ENCODE measurements around the gene FDX1. TPM values are rescaled to one million over a fixed set of nuclear protein-coding genes. Genes with fewer than 3 reads are reported as not detected.

FDX1 gene
- total and polyA plus RNA-seq, 2 of the 8 experiments (the other 6 are each of a cell fraction or from before 2014, with no cell fraction given) = 3.7 to 9.6 TPM

DNA sequence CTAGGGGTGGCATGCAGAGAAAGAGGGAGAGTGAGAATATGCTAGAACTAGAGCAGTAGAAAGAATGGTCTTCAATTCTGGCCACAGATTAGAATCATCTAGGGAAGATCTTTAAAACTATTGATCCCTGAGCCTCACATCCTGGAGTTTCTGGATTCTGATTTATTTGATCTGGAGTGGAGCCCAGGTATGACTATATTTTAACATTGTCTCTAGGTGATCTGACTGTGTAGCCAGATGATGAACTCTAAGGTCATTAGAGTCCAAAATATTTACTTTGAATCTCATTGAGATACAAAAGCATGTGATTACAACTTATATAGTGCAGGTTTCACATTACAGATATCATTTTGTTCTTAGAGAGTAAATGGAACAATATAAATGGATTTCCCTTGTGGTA is 79.7 kb downstream of the FDX1 start:
- FAIRE-seq = no peak
- no peak overlapping the region for H4K5ac ChIP-seq (ENCODE audit: insufficient read length, low read depth, low read length)

More for the DNA sequence above, 79.7 kb downstream of the FDX1 start:
- Histone ChIP-seq H3K9ac (replicated peaks in 1 of 4; ENCODE audit: extremely low read depth in 1 of 4, low read depth in 3 of 4, low read length in 3 of 4) (no peak overlapping the region), H3K36me3 (ENCODE audit: control insufficient read depth in 2 of 4, insufficient read depth in 4 of 4, low read length in 3 of 4) (no peaks in the 10 kb centered on the region; a peak in 1 of 8 replicates), H3K9me3 (ENCODE audit: insufficient read depth in 2 of 2, low read depth in 1 of 2, low read length in 1 of 2) (no peaks in the 10 kb centered on the region), H3K14ac (ENCODE audit: insufficient read length) (no peak overlapping the region), H2BK15ac (ENCODE audit: low read length) (no peak overlapping the region), H2AK5ac (ENCODE audit: low read depth, low read length) (no peak overlapping the region), H2BK20ac (ENCODE audit: low read length) (no peak overlapping the region), H3K4ac (replicated peaks; ENCODE audit: insufficient read length, low read depth, low read length) (no peak overlapping the region), H4K8ac (ENCODE audit: extremely low read depth, insufficient read depth, low read length) (no peak overlapping the region), H3K56ac (replicated peaks; ENCODE audit: insufficient read length, low read depth, low read length) (no peak overlapping the region), H2BK120ac (replicated peaks; ENCODE audit: low read depth, low read length) (no peak overlapping the region), H4K91ac (replicated peaks; ENCODE audit: insufficient read length, low read length) (no peak overlapping the region), H3K4me3 (ENCODE audit: extremely low read depth in 1 of 4, insufficient read depth in 2 of 4, low read depth in 3 of 4, low read length in 4 of 4) (no peak overlapping the region), H3K27ac (ENCODE audit: low read depth, low read length) (no peak overlapping the region), H3K27me3 (replicated peaks in 1 of 4; ENCODE audit: control insufficient read depth in 3 of 4, extremely low read depth in 1 of 4, insufficient read depth in 3 of 4, low read length in 3 of 4) (no peaks in the 10 kb centered on the region), H3K23ac (ENCODE audit: insufficient read length) (no peak overlapping the region), H3K4me2 (ENCODE audit: insufficient read depth in 1 of 2, low read depth in 2 of 2, low read length in 2 of 2) (no peak overlapping the region), H2AFZ (ENCODE audit: low read length) (no peak overlapping the region), H4K20me1 (replicated peaks in 1 of 2; ENCODE audit: control insufficient read depth in 1 of 2, insufficient read depth in 2 of 2, low read length in 2 of 2) (no peaks in the 10 kb centered on the region), H2BK5ac (ENCODE audit: low read depth, low read length) (no peak overlapping the region), H3K4me1 (replicated peaks in 1 of 4; ENCODE audit: control insufficient read depth in 3 of 4, insufficient read depth in 4 of 4, low read length in 3 of 4) (no peaks in the 10 kb centered on the region), H3K23me2 (ENCODE audit: low read depth, low read length) (no peaks in the 10 kb centered on the region; the same call in 1 of the 2 replicates), H3K79me1 (ENCODE audit: low read depth, low read length) (no peaks in the 10 kb centered on the region), H2BK12ac (ENCODE audit: low read depth, low read length) (no peak overlapping the region), H3K79me2 (ENCODE audit: control insufficient read depth in 1 of 2, insufficient read depth in 2 of 2, low read length in 2 of 2) (no peaks in the 10 kb centered on the region), H3K18ac (ENCODE audit: extremely low read depth, low read length) (no peak overlapping the region)
- DNase-seq (ENCODE audit: low read depth in 1 of 2, low spot score in 2 of 2) = no peak
- ChIA-PET POLR2A (ENCODE audit: partially characterized antibody) (no interaction called here), CTCF (ENCODE audit: partially characterized antibody) (interaction anchor here (0.7 to 2.7 kb wide), 3 partner anchors 10 to 31 kb away, joined by 3 to 8 read pairs (median 4); no protein-coding TSS in a partner anchor)
- TF ChIP-seq POU5F1 (IDR thresholded peaks at IDR 0.05; ENCODE audit: low read depth, low read length) (no peak), EZH2 (IDR thresholded peaks at IDR 0.05; ENCODE audit: low read depth, low read length, severe bottlenecking) (no peak), CEBPB (IDR thresholded peaks at IDR 0.05; ENCODE audit: low read depth, low read length) (no peak), CBX5 (IDR thresholded peaks at IDR 0.05; ENCODE audit: low read depth, low read length) (no peak), KDM5A (IDR thresholded peaks at IDR 0.05; ENCODE audit: low read length) (no peak)
